Spleen (tissue), 7 donors: Measurements from ENCODE around the gene IMMP2L.

Experiments used
- CTCF ChIP-seq, 11 experiments: fragments of 200-600 bp in 7 of 11; fragments of 450-650 bp in 4 of 11; sonication (generic) in 4 of 11; IDR thresholded peaks in 8 of 11; conservative IDR thresholded peaks in 3 of 11; 1 replicate in 7 of 11; 2 replicates in 4 of 11; pipeline versions ENCODE4 v1.4.0 to v1.8.0; 2016 to 2021; ENCODE audit warnings: antibody characterized with exemption in 11 of 11, inconsistent platforms in 4 of 11, mild to moderate bottlenecking in 1 of 11
- POLR2AphosphoS5 ChIP-seq, 3 donors: sonication (generic); formaldehyde crosslinking; IDR thresholded peaks; one replicate each; pipeline ENCODE4 v1.5.1; 2017; ENCODE audit warnings: antibody characterized with exemption in 3 of 3
- donor health status: DM: no; HTN: no; CAD: no; lungs with moderate emphysema.
- donor health status: DM: no; HTN: no; CAD: no.
- donor health status: DM: no; HTN: no; CAD: no.

- TF ChIP-seq POLR2AphosphoS5 (IDR thresholded peaks at IDR 0.05): no peak
- peak in 7 of 11 experiments; percentile 16 to 63 (median 46) for TF ChIP-seq CTCF (IDR thresholded peaks at IDR 0.05 in 8 of 11, conservative IDR thresholded peaks at IDR 0.05 in 3 of 11)
These were observed 464.0 kb downstream of the IMMP2L start for GRCh38 chr7:111098011-111098925.
